Fibroblast of skin of right quadriceps (primary cell): ENCODE results near the gene KCNC1.

Experiments used
- DNase-seq: peaks from one replicate; pipeline ENCODE4 v3.0.0-alpha.2; 2013

The KCNC1 gene

GRCh38 chr11:17716807-17717206 is 17.8 kb upstream of the KCNC1 start:
- no peak for DNase-seq

DNA sequence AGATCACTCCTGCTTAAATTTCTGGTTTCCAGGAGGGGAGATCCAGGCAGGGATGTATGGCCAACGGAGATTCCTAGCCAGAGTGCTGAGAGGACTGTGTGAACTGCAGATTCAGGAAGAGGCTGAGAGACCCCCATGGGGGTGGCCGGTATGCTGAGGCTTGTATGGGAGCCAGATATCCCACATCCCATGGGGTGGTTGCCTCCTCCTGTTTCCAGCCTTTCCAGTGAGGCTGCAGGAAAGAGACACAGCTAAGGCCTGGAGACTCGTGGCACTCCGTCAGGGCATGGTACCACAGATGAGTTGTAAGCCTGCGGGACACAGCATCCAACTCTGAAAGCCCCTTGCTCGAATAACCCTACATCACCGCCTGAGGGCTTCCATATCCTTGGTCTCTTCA is 16.6 kb upstream of the KCNC1 start:
- no peak for DNase-seq

- DNase-seq, result no peak
Measured at GRCh38 chr11:17718510-17718962, 16.0 kb upstream of the KCNC1 start.

GRCh38 chr11:17719028-17719937 is 15.3 kb upstream of the KCNC1 start, which contains the start of gene MYOD1:
Gene MYOD1, plus strand, starts transcription at chr11:17719571. Its CDS starts 212 bp downstream, at chr11:17719783.
- DNase-seq, result no peak

DNA sequence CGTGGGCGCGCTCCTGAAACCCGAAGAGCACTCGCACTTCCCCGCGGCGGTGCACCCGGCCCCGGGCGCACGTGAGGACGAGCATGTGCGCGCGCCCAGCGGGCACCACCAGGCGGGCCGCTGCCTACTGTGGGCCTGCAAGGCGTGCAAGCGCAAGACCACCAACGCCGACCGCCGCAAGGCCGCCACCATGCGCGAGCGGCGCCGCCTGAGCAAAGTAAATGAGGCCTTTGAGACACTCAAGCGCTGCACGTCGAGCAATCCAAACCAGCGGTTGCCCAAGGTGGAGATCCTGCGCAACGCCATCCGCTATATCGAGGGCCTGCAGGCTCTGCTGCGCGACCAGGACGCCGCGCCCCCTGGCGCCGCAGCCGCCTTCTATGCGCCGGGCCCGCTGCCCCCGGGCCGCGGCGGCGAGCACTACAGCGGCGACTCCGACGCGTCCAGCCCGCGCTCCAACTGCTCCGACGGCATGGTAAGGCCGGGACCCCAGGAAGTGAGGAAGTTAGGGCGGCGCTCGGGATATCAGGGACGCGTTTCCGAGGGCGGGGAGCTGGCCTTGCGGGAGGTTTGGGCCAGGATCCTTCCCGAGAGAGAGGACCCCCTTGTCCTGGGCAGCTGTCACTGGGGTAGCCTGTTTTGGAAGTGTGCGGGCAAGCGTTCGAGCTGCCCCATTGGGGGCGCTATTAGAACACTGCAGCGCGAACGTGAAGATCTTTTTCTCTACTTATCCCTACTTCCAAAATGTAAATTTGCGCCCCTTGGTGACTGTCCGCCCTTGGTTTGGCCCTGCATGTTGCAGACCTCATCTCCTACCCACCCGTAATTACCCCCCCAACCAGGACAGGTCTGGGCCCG is 14.4 kb upstream of the KCNC1 start:
- no peak for DNase-seq

DNA sequence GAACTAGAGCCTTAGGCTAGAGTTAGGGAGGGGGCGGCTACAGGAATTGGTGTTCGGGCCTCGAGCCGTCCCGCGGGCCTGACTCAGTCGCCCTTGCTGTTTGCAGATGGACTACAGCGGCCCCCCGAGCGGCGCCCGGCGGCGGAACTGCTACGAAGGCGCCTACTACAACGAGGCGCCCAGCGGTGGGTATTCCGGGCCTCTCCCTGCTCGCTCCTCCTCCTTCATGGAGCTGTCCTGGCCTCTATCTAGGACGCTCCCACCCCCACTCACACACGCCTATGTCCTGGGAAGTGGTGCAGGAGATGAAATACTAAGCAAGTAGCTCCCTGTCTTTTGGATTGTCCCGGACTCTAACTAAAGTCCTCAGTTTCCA is 13.8 kb upstream of the KCNC1 start:
- DNase-seq, result no peak

DNA sequence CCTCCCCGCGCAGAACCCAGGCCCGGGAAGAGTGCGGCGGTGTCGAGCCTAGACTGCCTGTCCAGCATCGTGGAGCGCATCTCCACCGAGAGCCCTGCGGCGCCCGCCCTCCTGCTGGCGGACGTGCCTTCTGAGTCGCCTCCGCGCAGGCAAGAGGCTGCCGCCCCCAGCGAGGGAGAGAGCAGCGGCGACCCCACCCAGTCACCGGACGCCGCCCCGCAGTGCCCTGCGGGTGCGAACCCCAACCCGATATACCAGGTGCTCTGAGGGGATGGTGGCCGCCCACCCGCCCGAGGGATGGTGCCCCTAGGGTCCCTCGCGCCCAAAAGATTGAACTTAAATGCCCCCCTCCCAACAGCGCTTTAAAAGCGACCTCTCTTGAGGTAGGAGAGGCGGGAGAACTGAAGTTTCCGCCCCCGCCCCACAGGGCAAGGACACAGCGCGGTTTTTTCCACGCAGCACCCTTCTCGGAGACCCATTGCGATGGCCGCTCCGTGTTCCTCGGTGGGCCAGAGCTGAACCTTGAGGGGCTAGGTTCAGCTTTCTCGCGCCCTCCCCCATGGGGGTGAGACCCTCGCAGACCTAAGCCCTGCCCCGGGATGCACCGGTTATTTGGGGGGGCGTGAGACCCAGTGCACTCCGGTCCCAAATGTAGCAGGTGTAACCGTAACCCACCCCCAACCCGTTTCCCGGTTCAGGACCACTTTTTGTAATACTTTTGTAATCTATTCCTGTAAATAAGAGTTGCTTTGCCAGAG is 13.2 kb upstream of the KCNC1 start:
- no peak for DNase-seq

- no peak for DNase-seq
Measured at GRCh38 chr11:17722000-17722643, 12.5 kb upstream of the KCNC1 start.

DNA sequence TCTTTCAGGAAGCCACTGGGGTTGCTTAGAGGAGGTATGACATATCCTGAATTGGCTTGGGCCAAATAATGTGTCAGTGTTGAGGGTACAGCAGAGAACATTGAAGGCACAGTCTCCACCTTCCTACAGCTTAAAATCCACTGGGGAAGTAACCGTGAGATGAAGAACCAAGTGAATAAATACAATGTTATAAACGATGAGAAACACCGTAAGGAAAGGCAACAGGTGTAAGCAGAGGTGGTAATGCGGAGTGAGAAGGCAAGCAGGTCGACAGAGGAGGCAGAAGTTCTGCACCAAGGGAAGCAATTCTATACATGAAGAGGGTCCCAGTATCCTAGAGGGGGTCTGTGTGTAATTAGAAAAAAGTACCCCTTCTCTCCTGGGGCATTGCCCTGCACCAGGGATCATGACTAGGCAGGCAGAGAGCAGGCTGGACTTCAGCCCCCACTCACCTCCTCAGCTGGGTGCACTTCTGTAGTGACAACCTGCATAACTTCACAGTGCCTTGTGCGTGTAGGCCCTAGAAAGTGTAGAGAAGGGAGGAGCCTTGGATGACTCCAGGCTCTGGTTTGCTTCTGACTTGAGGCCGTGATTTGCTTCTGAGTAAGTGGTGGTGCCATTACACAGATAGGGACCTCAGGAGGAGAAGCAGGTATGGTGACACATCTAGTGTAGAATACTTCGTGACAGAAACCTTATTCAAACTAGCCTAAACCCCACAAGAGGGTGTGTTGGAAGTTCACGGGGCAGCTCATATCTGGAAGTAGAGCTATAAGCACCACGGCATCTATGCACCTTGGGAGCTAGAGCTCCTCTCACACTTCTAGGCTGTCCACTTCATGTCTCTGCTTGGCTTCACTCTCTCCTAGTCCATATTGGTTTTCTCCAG is 10.3 kb upstream of the KCNC1 start:
- no peak for DNase-seq

- DNase-seq, result no peak
Measured at GRCh38 chr11:17725174-17725573, 9.4 kb upstream of the KCNC1 start.

DNA sequence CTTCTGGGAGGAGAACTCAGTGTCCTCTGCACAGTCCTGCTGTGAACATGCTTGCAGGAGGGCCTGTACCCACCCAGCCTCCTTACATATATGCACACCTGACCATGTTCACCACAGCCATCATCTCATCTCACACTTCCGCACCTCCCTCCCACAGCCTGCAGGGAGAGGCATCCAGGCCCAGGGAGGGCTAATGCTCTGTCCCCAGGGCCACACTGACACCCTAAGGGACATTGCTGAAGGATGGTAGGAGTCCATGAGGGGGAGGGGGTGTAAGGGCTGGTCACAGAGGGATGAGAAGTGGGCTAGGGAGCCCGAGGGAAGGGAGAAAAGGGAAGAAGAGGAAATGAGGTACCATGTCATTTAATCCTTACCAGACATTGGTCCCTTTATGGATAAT is 4.4 kb upstream of the KCNC1 start:
- DNase-seq, result no peak

GRCh38 chr11:17730608-17731462 is 3.7 kb upstream of the KCNC1 start:
- peak; percentile 63 for DNase-seq

GRCh38 chr11:17733261-17733660 is 1.3 kb upstream of the KCNC1 start:
- no peak for DNase-seq

DNA sequence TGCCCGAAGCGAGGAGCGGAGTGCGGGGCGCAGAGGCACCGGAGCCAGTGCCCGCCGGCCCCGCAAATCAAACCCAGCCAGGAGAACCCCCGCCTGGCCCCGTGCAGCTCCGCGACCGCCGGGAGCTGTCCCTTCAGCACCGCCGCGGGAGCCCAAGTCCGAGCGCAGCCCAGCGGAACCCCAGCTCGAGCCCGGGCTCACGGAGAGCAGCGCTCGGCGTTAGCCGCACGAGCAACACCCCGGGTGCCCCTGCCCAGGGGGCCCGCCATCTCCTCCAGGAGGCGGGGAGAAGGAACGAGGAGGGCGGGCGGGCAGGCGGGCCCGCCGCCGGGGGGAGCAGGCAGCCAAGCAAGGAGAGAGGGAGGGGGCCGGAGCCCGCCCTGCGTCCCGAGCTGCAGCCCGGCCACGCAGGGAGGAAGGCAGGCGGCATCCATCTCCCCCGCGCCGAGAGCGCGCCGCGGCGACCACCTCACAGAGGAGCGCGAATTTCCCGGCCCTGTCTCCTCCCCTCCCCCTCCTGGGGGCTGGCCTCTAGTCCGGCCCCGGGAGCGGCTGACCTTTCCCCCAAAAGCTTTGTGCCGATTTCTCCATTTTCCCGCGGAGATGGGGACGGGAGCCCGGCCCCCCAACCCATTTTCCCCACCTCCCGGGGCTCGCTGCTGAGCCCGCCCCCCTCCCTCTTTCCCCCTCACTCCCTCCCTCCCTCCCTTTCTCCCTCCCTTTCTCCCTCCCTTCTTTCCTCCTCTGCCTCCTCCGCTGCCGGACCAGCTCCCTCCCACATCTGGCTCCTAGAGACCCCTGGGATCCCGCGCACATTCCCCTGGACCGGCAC is 621 bp downstream of the KCNC1 start:
- peak; percentile 66 for DNase-seq

GRCh38 chr11:17735818-17736578 is 1.4 kb downstream of the KCNC1 start:
- no peak for DNase-seq

DNA sequence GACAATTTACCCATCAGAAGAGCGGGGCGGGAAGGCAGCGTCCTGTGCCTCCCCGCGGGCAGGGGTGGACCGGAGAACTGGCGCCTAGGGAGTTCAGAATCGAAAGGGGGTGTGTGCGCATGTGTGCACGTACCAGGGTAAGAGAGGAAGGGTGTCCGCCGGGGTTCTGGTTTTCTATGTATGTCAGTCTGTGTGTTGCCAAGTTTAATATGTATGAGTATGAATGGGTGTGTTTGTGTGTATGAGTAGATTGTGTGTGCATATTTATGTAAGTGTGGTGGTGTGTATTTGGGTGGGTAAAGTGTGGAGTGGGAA is 2.0 kb downstream of the KCNC1 start:
- DNase-seq, result no peak

- DNase-seq, result no peak
Measured at GRCh38 chr11:17736930-17737817, 2.6 kb downstream of the KCNC1 start.
